Fibroblast of mammary gland (primary cell): Measurements from ENCODE around the gene SFPQ.
"Not testable (repeated sequence)": the region's sequence is repeated elsewhere in the genome, so short reads cannot be mapped to it uniquely, and the experiment has no call there.

Experiments used
- DNase-seq: peaks from one replicate; pipeline ENCODE4 v3.0.0-alpha.2; 2010; ENCODE audit warnings: low read depth
- H3K4me3 ChIP-seq: 2 replicates; pipeline ENCODE4 v1.5.1; 2011; ENCODE audit warnings: low read depth, mild to moderate bottlenecking, low read length, moderate library complexity; ENCODE audit not compliant: control insufficient read depth
- CTCF ChIP-seq: conservative IDR thresholded peaks from 2 replicates; pipeline ENCODE4 v1.5.1; 2011; ENCODE audit warnings: low read depth, low read length, inconsistent platforms; ENCODE audit not compliant: control insufficient read depth, insufficient read depth

The SFPQ gene

DNA sequence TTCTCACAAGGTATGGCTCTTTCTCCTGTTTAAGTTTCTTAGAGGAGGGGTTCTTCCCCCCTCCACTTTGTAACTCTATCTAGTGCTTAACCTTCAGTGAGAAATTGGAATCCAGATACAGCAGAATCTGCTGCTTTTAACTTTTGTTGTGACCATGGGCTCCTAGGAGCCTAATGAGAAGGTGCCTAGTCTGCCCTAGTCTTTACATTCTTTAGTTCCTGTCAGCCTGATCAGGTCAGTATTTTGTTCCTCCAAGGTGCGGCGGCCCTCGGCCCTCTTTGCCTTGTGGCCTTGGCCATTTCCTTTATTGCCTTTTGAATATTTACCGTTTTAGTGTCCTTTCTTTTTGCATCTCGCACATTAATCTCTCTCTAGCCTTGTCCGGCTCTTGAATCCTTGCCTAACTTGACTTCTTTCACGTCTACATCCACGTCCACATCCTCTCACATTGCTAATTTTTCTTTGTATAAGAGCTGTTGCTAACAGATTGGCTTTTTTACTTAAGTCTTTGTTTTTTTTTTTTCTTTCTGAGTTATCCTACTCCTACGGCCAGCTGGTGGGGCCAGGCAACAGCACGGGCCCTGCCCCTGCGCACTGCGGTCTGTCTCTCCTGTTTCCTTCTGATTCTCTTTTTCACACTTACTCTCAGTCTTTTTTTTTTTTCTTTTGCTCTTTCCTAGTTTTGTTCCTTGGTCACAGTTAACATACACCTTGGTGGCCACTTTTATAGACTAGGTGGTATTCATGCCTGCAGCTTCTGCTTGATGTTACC is 49.0 kb downstream of the SFPQ start:
- DNase-seq = no peak
- no peak overlapping the region for H3K4me3 ChIP-seq
- TF ChIP-seq CTCF = no peak

DNA sequence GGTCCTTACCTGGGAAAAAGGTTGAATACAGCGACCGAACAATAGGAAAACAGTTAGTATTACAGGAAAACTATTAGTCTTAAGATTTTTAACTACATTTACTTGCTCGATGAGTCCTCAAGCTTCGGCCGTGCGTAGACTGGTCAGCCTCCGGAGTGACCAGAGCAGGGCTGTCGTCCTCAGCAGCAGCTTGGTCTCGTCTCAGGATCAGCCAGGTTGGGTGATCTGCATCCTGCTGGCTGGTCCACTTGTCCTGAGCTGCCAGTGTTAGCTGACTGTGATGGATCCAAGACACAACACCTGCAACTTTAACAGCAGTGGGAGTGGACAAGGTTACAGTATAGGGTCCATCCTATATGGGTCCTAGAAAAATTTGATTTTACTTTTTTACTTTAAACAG is 50.2 kb downstream of the SFPQ start:
- DNase-seq, H3K4me3 ChIP-seq: not testable (repeated sequence)

- not testable (repeated sequence) for H3K4me3 ChIP-seq, DNase-seq
Measured at GRCh38 chr1:35142294-35142693, 50.7 kb downstream of the SFPQ start.

- not testable (repeated sequence) for H3K4me3 ChIP-seq, DNase-seq
Measured at GRCh38 chr1:35137590-35137989, 55.4 kb downstream of the SFPQ start.

DNA sequence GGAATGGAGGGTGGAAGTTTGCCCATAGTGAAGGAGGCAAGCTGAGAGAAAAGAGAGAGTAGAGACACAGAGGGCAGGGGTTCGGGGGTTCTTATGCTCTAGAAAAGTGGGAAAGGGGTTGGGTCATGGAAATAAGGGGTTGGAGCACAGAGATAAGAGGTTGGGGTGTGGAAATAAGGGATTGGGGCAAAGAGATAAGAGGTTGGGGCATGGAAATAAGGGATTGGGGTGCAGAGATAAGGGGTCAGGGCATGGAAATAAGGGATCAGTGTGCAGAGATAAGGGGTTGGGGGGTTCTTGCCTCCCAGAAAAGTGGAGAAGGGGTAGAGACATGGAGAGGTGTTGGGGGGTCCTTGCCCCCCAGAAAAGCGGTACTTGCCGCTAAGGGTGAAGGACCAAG is 56.2 kb downstream of the SFPQ start:
- no peak for TF ChIP-seq CTCF
- H3K4me3 ChIP-seq = no peak overlapping the region

More for the DNA sequence above, 56.2 kb downstream of the SFPQ start:
- no peak for DNase-seq
